Measurements from ENCODE around the gene RHOA.

The RHOA gene

GRCh38 chr3:49346797-49347251 is 65.0 kb downstream of the RHOA start:
- TF ChIP-seq, protein P1, sequence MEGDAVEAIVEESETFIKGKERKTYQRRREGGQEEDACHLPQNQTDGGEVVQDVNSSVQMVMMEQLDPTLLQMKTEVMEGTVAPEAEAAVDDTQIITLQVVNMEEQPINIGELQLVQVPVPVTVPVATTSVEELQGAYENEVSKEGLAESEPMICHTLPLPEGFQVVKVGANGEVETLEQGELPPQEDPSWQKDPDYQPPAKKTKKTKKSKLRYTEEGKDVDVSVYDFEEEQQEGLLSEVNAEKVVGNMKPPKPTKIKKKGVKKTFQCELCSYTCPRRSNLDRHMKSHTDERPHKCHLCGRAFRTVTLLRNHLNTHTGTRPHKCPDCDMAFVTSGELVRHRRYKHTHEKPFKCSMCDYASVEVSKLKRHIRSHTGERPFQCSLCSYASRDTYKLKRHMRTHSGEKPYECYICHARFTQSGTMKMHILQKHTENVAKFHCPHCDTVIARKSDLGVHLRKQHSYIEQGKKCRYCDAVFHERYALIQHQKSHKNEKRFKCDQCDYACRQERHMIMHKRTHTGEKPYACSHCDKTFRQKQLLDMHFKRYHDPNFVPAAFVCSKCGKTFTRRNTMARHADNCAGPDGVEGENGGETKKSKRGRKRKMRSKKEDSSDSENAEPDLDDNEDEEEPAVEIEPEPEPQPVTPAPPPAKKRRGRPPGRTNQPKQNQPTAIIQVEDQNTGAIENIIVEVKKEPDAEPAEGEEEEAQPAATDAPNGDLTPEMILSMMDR (conservative IDR thresholded peaks at IDR 0.05), result no peak
- no peak overlapping the region for H3K27ac ChIP-seq

- H3K27ac ChIP-seq, result no peak overlapping the region
- TF ChIP-seq, protein P1 (conservative IDR thresholded peaks at IDR 0.05), result no peak
These were observed 68.6 kb downstream of the RHOA start for GRCh38 chr3:49343163-49343562.

GRCh38 chr3:49341996-49342395 is 69.8 kb downstream of the RHOA start:
- no peak overlapping the region for H3K27ac ChIP-seq
- TF ChIP-seq, protein P1 (conservative IDR thresholded peaks at IDR 0.05), result no peak

DNA sequence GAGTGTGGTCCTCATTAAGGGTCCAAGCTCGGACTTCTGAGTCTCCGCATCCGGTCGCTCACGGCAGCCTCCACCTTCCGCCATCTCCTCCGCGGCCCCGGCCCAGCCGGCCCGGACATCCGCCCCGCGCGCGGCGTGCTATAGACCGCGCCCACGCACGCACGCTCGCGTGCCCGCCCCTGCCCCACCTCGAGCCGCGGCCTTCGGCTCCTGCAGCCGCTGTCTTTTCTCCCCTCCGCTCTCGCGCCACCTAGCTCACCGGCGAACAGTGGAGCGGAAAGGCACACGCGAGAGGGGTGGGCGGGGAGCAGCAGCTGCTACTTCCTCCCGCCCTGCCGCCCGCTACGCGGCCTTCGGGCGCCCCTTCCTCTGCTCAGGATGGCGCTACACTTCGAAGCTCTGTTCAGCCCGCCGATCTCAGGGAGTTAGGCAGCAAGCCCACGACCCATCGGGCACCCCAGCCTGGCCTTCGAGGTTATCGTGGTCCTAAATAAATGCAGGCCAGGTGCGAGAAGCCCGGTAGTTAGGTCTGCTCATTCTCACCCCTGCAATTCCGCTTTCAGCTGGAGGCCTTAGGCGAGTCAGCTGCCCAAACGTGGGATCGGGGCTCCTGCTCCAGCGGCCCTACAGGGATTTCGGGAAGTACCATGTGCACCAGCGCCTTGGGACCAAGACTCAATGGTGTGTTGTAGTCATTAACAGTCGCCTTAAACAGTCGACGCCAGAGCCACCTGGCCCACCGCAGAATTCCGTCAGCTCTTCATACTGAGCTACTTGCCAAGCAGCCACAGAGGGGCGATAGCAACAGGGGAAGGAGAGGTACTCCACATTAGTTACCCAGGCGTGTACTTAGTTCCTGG is 71.6 kb downstream of the RHOA start, which contains the start of gene USP4:
USP4 (minus strand) TSS at position 113 of the 860 bp plus-strand sequence; CDS start at position 84, 29 bp downstream.
- TF ChIP-seq, protein P1 (conservative IDR thresholded peaks at IDR 0.05), result peak; percentile 68
- H3K27ac ChIP-seq, result peak within 1 kb of the TSS; percentile 94

- TF ChIP-seq, protein P1 (conservative IDR thresholded peaks at IDR 0.05), result no peak
- peak overlapping the region; percentile 94 for H3K27ac ChIP-seq
These were observed 72.2 kb downstream of the RHOA start for GRCh38 chr3:49339581-49339940.

DNA sequence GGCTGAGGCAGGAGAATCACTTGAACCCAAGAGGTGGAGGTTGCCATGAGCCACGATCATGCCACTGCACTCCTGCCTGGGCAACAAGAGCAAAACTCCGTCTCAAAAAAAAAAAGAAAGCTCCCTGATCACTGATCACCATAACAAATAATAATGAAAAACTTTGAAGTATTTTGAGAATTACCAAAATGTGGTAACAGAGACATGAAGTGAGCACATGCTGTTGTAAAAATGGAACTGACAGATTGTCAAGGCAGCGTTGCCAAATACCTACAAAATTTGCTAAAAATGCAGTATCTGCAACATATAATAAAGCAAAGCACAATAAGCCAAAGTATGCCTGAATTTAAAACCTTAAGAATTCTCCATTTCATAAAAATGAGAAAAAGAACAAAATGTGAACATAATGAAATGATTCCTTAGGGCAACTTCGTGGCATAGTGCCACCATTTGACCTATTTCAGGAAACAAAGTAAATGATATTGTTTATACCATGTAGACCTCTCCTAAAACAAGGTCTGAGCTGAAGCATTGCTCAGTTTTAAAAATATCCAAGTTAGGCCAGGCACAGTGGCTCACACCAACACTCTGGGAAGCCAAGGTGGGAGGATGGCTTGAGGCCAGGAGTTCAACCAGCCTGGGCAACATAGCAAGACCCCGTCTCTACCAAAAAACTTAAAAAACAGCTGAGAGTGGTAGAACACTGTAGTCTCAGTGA is 77.7 kb downstream of the RHOA start:
- TF ChIP-seq, protein P1 (conservative IDR thresholded peaks at IDR 0.05), result no peak
- no peak overlapping the region for H3K27ac ChIP-seq

DNA sequence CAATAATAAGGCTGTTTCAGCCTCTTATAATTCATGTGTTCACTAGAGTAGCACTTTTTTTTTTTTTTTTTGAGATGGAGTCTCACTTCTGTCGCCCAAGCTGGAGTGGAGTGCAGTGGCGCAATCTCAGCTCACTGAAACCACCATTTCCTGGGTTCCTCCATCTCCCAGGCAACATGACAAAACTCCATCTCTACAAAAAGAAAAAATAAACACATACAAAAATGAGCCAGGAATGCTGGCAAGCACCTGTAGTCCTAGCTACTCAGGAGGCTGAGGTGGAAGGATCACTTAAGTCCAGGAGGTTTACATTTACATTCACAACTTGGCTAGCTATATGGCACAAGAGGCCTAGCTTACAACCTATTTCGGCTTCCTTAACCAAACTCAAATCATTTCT is 78.7 kb downstream of the RHOA start:
- H3K27ac ChIP-seq, result no peak overlapping the region
- TF ChIP-seq, protein P1 (conservative IDR thresholded peaks at IDR 0.05), result no peak

All from VCaP (cell line).